Measurements from ENCODE around the gene ENTHD1.

- TF ChIP-seq CTCF (IDR thresholded peaks at IDR 0.05) (no peak), POLR2A (IDR thresholded peaks at IDR 0.05) (no peak)
Measured at GRCh38 chr22:39718206-39718605, 175.4 kb downstream of the ENTHD1 start.
